ENCODE results near the gene AGBL4.

The AGBL4 gene

DNA sequence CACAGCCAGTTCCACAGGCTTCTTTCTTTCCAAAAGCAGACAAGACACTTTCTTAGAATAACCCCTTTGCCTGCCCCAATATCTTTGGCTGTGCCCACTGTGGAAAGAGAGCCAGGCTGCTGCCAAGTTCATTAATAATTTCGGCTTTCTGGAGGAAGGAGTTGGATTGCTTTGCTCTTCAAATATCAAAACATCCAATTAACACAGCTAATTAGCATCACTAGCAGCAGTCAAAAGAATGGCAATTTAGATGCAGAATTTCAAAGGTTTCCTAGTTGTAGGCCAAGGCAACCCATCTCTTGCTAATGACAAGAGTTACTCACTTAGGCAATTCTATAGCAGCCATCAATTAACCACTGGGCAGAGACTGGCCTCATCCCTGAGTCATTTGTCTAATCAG, 1460.7 kb downstream of the AGBL4 start:
- TF ChIP-seq RAD21 (IDR thresholded peaks at IDR 0.05; ENCODE audit: low read depth) (no peak), TAF1 (IDR thresholded peaks at IDR 0.05; ENCODE audit: low read depth) (no peak), NFIC (IDR thresholded peaks at IDR 0.05) (no peak), TCF12 (IDR thresholded peaks at IDR 0.05; ENCODE audit: low read depth) (no peak), CREB1 (IDR thresholded peaks at IDR 0.05; ENCODE audit: low read depth) (no peak), TEAD4 (IDR thresholded peaks at IDR 0.05) (no peak), EP300 (IDR thresholded peaks at IDR 0.05; ENCODE audit: borderline replicate concordance) (no peak), ZBTB7A (IDR thresholded peaks at IDR 0.05; ENCODE audit: low read depth) (no peak)
- TF ChIP-seq, protein P1, sequence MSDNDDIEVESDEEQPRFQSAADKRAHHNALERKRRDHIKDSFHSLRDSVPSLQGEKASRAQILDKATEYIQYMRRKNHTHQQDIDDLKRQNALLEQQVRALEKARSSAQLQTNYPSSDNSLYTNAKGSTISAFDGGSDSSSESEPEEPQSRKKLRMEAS (IDR thresholded peaks at IDR 0.05) = no peak
- TF ChIP-seq, protein P2, sequence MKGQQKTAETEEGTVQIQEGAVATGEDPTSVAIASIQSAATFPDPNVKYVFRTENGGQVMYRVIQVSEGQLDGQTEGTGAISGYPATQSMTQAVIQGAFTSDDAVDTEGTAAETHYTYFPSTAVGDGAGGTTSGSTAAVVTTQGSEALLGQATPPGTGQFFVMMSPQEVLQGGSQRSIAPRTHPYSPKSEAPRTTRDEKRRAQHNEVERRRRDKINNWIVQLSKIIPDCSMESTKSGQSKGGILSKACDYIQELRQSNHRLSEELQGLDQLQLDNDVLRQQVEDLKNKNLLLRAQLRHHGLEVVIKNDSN (IDR thresholded peaks at IDR 0.05) = no peak
- TF ChIP-seq, protein P3, sequence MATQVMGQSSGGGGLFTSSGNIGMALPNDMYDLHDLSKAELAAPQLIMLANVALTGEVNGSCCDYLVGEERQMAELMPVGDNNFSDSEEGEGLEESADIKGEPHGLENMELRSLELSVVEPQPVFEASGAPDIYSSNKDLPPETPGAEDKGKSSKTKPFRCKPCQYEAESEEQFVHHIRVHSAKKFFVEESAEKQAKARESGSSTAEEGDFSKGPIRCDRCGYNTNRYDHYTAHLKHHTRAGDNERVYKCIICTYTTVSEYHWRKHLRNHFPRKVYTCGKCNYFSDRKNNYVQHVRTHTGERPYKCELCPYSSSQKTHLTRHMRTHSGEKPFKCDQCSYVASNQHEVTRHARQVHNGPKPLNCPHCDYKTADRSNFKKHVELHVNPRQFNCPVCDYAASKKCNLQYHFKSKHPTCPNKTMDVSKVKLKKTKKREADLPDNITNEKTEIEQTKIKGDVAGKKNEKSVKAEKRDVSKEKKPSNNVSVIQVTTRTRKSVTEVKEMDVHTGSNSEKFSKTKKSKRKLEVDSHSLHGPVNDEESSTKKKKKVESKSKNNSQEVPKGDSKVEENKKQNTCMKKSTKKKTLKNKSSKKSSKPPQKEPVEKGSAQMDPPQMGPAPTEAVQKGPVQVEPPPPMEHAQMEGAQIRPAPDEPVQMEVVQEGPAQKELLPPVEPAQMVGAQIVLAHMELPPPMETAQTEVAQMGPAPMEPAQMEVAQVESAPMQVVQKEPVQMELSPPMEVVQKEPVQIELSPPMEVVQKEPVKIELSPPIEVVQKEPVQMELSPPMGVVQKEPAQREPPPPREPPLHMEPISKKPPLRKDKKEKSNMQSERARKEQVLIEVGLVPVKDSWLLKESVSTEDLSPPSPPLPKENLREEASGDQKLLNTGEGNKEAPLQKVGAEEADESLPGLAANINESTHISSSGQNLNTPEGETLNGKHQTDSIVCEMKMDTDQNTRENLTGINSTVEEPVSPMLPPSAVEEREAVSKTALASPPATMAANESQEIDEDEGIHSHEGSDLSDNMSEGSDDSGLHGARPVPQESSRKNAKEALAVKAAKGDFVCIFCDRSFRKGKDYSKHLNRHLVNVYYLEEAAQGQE (IDR thresholded peaks at IDR 0.05; ENCODE audit: low read depth) = no peak

DNA sequence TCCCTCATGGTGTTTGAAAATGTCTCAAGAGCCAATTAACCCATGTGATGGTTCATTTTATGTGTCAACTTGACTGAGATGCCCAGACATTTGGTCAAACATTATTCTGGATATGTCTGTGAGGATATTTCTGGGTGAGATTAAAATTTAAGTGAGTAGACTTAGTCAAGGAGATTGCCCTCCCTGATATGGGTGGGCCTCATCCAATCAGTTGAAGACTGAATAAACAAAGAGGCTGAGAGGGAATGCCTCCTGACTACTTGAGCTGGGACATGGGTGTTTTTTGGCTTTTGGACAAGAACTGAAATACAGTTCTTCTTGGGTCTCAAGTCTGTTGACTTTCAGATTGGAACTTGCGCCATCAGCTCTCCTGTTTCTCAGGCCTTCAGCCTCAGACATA, 1462.3 kb downstream of the AGBL4 start:
- TF ChIP-seq, protein P1 (IDR thresholded peaks at IDR 0.05) = no peak
- TF ChIP-seq, protein P3 (IDR thresholded peaks at IDR 0.05; ENCODE audit: low read depth) = no peak

DNA sequence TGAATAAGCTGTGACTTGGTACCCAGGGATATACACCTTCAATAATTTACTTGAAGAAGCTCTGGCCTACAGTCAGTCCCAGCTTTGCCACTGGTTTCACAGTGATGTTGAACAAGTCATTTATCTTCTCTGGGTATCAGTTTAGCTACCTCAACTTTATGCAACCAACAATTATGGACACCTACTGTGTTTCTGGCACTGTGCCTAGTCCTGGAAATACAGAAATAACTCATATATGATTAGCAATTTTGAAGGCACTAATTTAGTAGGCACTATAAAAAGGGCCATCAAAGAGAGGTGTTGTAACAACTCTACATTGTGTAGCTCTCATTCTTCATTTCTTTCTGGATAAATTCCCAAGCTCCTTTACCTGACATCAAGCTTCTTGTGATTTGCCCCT, 1463.2 kb downstream of the AGBL4 start:
- TF ChIP-seq TEAD4 (IDR thresholded peaks at IDR 0.05) (no peak), TCF12 (IDR thresholded peaks at IDR 0.05; ENCODE audit: low read depth) (no peak), TAF1 (IDR thresholded peaks at IDR 0.05; ENCODE audit: low read depth) (no peak), RAD21 (IDR thresholded peaks at IDR 0.05; ENCODE audit: low read depth) (no peak), CEBPB (IDR thresholded peaks at IDR 0.05) (no peak), NFIC (IDR thresholded peaks at IDR 0.05) (no peak), ZBTB7A (IDR thresholded peaks at IDR 0.05; ENCODE audit: low read depth) (no peak), EGR1 (IDR thresholded peaks at IDR 0.05) (no peak), YY1 (IDR thresholded peaks at IDR 0.05; ENCODE audit: low read depth) (no peak), FOXM1 (IDR thresholded peaks at IDR 0.05; ENCODE audit: borderline replicate concordance, low read depth) (no peak), CREB1 (IDR thresholded peaks at IDR 0.05; ENCODE audit: low read depth) (no peak), EP300 (IDR thresholded peaks at IDR 0.05; ENCODE audit: borderline replicate concordance) (no peak)
- TF ChIP-seq, protein P2 (IDR thresholded peaks at IDR 0.05) = no peak
- TF ChIP-seq, protein P1 (IDR thresholded peaks at IDR 0.05) = no peak
- TF ChIP-seq, protein P3 (IDR thresholded peaks at IDR 0.05; ENCODE audit: low read depth) = no peak

DNA sequence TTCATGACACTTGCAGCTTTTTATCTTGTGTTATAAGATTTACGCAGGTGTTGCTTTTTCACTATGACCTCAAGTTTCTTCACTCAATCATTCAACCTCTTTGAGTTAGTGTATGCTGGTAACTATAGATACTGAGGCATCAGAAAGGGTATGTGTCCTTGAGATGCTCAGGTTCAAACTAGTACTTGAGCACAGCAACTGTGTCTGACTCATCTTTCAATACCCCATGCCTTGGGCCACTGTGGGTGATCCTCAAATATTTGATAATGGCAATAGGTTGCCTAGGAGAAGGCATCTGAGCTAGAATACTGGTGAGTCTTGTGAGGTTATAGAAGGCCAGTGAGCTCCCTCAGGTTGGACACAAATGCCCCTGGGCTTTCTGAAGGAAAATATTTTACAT, 1463.6 kb downstream of the AGBL4 start:
- TF ChIP-seq EGR1 (IDR thresholded peaks at IDR 0.05) (no peak), EP300 (IDR thresholded peaks at IDR 0.05; ENCODE audit: borderline replicate concordance) (no peak), TEAD4 (IDR thresholded peaks at IDR 0.05) (no peak), FOXM1 (IDR thresholded peaks at IDR 0.05; ENCODE audit: borderline replicate concordance, low read depth) (no peak), RAD21 (IDR thresholded peaks at IDR 0.05; ENCODE audit: low read depth) (no peak), NFIC (IDR thresholded peaks at IDR 0.05) (no peak)
- TF ChIP-seq, protein P2 (IDR thresholded peaks at IDR 0.05) = no peak
- TF ChIP-seq, protein P1 (IDR thresholded peaks at IDR 0.05) = no peak
- TF ChIP-seq, protein P3 (IDR thresholded peaks at IDR 0.05; ENCODE audit: low read depth) = no peak

All from Ishikawa (cell line).